Left ventricle myocardium inferior (tissue), 1 donor: ENCODE data around the gene SULT2A1. TPM values are rescaled to one million over a fixed set of nuclear protein-coding genes. Genes with fewer than 3 reads are reported as not detected.
"Not testable (repeated sequence)": the region's sequence is repeated elsewhere in the genome, so short reads cannot be mapped to it uniquely, and the experiment has no call there.

Source experiments
- DNase-seq: peaks from one replicate; pipeline ENCODE4 v3.0.0-alpha.2; 2020
- H3K27ac ChIP-seq: fragments of 200-600 bp; replicated peaks from 2 replicates; pipeline ENCODE4 v1.8.0; 2021
- H3K27me3 ChIP-seq: fragments of 200-600 bp; 2 replicates; pipeline ENCODE4 v1.8.0; 2021; ENCODE audit warnings: low read depth
- H3K36me3 ChIP-seq: fragments of 200-600 bp; 2 replicates; pipeline ENCODE4 v1.8.0; 2021
- H3K4me1 ChIP-seq: fragments of 200-600 bp; 2 replicates; pipeline ENCODE4 v1.8.0; 2021
- H3K4me3 ChIP-seq: fragments of 200-600 bp; 2 replicates; pipeline ENCODE4 v1.8.0; 2021; ENCODE audit warnings: mild to moderate bottlenecking, moderate library complexity
- H3K9me3 ChIP-seq: fragments of 200-600 bp; replicated peaks from 2 replicates; pipeline ENCODE4 v1.8.0; 2021
- intact Hi-C: fragments of 100-400 bp; cut with micrococcal nuclease; formaldehyde crosslinking; loops from one replicate; pipeline ENCODE4 v1.11.0; 2022
- long read RNA-seq: library from polyadenylated mRNA; unstranded; transcript quantifications from one replicate; pipeline ENCODE4 v2.0.0, GENCODE V29; 2021
- total RNA-seq: library from RNA; stranded (reverse); fragmentation: NEBNext Ultra II Directional; extraction: Animal tissue kit (Norgen Biotek cat#: 25700); gene quantifications from one replicate; pipeline ENCODE4 v1.2.1, GENCODE V29; 2021
- TF ChIP-seq, protein P1 (sequence below): fragments of 200-600 bp; IDR thresholded peaks from 2 replicates; pipeline ENCODE4 v1.8.0; 2021; ENCODE audit warnings: antibody characterized with exemption, mild to moderate bottlenecking, borderline replicate concordance
- donor health status: DM: no; HTN: yes; CAD: no; lungs with severe emphysema.

SULT2A1 gene, protein sequence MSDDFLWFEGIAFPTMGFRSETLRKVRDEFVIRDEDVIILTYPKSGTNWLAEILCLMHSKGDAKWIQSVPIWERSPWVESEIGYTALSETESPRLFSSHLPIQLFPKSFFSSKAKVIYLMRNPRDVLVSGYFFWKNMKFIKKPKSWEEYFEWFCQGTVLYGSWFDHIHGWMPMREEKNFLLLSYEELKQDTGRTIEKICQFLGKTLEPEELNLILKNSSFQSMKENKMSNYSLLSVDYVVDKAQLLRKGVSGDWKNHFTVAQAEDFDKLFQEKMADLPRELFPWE
- not detected for total RNA-seq
- long read RNA-seq = 0 reads

DNA sequence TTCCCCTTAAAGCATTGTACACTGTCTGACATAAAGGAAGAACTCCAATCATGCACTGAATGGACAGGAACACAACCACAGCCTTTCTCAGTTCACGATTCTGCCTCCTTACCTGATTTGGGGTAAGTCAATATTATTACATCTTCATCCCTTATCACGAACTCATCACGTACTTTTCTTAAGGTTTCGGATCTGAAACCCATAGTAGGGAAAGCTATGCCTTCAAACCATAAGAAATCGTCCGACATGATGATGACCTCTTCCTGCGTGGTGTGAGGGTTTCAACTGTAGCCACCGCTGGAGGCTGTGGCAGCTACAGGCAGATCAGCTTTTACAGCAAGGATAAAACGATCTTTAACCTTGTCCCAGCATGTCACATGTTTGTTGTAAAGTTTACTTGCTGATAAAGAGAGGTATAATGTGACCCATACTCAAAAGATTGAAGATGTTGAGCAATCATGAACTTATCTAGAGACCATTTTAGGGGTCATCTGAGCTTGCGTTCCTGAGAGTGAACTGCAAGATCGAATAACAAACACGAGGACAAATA, at the start of gene SULT2A1:
SULT2A1 (minus strand) TSS at position 306 of the 550 bp plus-strand sequence; CDS start at position 248, 58 bp downstream.
- H3K4me3 ChIP-seq = no peak within 1 kb of the TSS
- H3K4me1 ChIP-seq = no peaks in the 10 kb centered on the region
- TF ChIP-seq, protein P1, sequence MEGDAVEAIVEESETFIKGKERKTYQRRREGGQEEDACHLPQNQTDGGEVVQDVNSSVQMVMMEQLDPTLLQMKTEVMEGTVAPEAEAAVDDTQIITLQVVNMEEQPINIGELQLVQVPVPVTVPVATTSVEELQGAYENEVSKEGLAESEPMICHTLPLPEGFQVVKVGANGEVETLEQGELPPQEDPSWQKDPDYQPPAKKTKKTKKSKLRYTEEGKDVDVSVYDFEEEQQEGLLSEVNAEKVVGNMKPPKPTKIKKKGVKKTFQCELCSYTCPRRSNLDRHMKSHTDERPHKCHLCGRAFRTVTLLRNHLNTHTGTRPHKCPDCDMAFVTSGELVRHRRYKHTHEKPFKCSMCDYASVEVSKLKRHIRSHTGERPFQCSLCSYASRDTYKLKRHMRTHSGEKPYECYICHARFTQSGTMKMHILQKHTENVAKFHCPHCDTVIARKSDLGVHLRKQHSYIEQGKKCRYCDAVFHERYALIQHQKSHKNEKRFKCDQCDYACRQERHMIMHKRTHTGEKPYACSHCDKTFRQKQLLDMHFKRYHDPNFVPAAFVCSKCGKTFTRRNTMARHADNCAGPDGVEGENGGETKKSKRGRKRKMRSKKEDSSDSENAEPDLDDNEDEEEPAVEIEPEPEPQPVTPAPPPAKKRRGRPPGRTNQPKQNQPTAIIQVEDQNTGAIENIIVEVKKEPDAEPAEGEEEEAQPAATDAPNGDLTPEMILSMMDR = no peak
- no peaks in the 10 kb centered on the region for H3K36me3 ChIP-seq
- no peak for DNase-seq
- no peak within 1 kb of the TSS for H3K27ac ChIP-seq
- intact Hi-C loops = no loop called here
- H3K27me3 ChIP-seq = peaks cover 53% of the 10 kb centered on the region
- H3K9me3 ChIP-seq = no peaks in the 10 kb centered on the region

- DNase-seq, intact Hi-C loops, H3K4me3 ChIP-seq, H3K4me1 ChIP-seq, H3K9me3 ChIP-seq, H3K36me3 ChIP-seq, H3K27ac ChIP-seq, H3K27me3 ChIP-seq: not testable (repeated sequence)
These were observed 42.5 kb upstream of the SULT2A1 start for GRCh38 chr19:47928581-47928980.

GRCh38 chr19:47920107-47920506, 34.0 kb upstream of the SULT2A1 start:
- H3K4me1 ChIP-seq, H3K27ac ChIP-seq, H3K4me3 ChIP-seq, H3K36me3 ChIP-seq, H3K27me3 ChIP-seq, intact Hi-C loops, H3K9me3 ChIP-seq, DNase-seq: not testable (repeated sequence)
- TF ChIP-seq, protein P1 = peak; percentile 56

- H3K4me3 ChIP-seq, DNase-seq, intact Hi-C loops, H3K27ac ChIP-seq, H3K9me3 ChIP-seq, H3K27me3 ChIP-seq, H3K36me3 ChIP-seq, H3K4me1 ChIP-seq: not testable (repeated sequence)
These were observed 24.1 kb upstream of the SULT2A1 start for GRCh38 chr19:47910191-47910590.

DNA sequence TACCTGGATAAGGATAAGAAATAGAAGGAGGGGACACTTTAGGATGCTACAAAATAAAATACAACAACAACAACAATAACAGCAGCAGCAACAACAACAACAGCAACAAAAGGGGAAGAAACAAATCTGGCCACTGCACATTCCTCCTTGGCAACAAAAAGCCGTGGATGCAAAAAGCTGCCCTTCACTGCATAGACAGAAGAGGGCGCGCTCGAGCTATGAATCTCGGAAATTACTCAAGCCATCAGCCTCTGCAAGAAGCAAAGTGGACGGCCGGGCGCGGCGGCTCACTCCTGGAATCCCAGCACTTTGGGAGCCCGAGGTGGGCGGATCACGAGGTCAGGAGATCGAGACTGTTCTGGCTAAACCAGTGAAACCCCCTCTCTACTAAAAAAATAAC, 23.2 kb upstream of the SULT2A1 start:
- H3K9me3 ChIP-seq, H3K27ac ChIP-seq, intact Hi-C loops, H3K36me3 ChIP-seq, H3K4me1 ChIP-seq, H3K4me3 ChIP-seq, H3K27me3 ChIP-seq: not testable (repeated sequence)
- DNase-seq = peak; percentile 64
- TF ChIP-seq, protein P1 = peak; percentile 52

DNA sequence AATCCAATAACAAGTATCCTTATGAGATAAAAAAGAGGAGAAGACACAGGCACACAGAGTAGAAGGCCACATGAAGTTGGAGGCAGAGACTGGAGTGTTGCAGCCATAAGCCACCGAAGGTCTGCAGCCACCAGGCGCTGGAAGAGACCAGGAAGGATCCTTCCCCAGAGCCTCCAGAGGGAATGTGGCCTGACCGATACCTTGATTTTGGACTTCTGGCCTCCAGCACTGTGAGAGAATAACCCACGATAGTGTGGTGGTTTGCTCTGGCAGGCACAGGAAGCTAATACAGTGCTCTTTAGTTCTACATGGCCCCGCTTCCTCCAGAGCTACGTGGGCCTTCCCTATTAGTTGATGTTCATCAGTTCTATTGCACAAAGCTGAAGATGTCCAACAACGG, 15.3 kb upstream of the SULT2A1 start:
- DNase-seq = no peak
- Histone ChIP-seq H3K4me3 (no peak overlapping the region), H3K9me3 (peaks cover 7% of the 10 kb centered on the region), H3K4me1 (no peaks in the 10 kb centered on the region), H3K36me3 (no peaks in the 10 kb centered on the region), H3K27ac (no peak overlapping the region), H3K27me3 (peaks cover 54% of the 10 kb centered on the region)
- intact Hi-C loops = no loop called here
- TF ChIP-seq, protein P1 = no peak
